H1 (cell line): Measurements from ENCODE around the gene CXCL10. TPM values are rescaled to one million over a fixed set of nuclear protein-coding genes. Genes with fewer than 3 reads are reported as not detected.

Source experiments
- BRCA1 ChIP-seq: IDR thresholded peaks from 2 replicates; pipeline ENCODE4 v1.6.1; 2012; ENCODE audit warnings: low read depth, low read length, improper control_type of control experiment
- CHD1 ChIP-seq: IDR thresholded peaks from 2 replicates; pipeline ENCODE4 v1.6.1; 2012; ENCODE audit warnings: low read depth, low read length, improper control_type of control experiment
- CHD7 ChIP-seq: fragments of 300-600 bp; sonication (generic); IDR thresholded peaks from 2 replicates; pipeline ENCODE4 v1.7.1; 2012; ENCODE audit warnings: low read length, moderate library complexity, mild to moderate bottlenecking, inconsistent platforms; ENCODE audit not compliant: insufficient replicate concordance
- E2F6 ChIP-seq: IDR thresholded peaks from 2 replicates; pipeline ENCODE4 v1.6.1; 2012; ENCODE audit warnings: inconsistent platforms
- EP300 ChIP-seq, 2 experiments: IDR thresholded peaks; 1 replicate in 1 of 2; 2 replicates in 1 of 2; pipeline ENCODE4 v1.6.1; 2011 to 2012; ENCODE audit warnings: low read depth in 2 of 2, low read length in 2 of 2, mild to moderate bottlenecking in 2 of 2, borderline replicate concordance in 1 of 2, inconsistent platforms in 1 of 2, moderate library complexity in 1 of 2
- KDM4A ChIP-seq: IDR thresholded peaks from one replicate; pipeline ENCODE4 v1.7.1; 2012; ENCODE audit warnings: low read depth, mild to moderate bottlenecking, moderate library complexity, low read length, inconsistent platforms; ENCODE audit not compliant: severe bottlenecking
- SIN3A ChIP-seq, 2 experiments: IDR thresholded peaks in 1 of 2; conservative IDR thresholded peaks in 1 of 2; 2 replicates each; pipeline ENCODE4 v1.6.1; 2011 to 2012; ENCODE audit warnings: low read length in 2 of 2, improper control_type of control experiment in 1 of 2, low read depth in 1 of 2, mild to moderate bottlenecking in 1 of 2
- SRF ChIP-seq: IDR thresholded peaks from 2 replicates; pipeline ENCODE4 v1.6.1; 2011; ENCODE audit warnings: mild to moderate bottlenecking, low read depth, low read length, moderate library complexity
- USF2 ChIP-seq: IDR thresholded peaks from 2 replicates; pipeline ENCODE4 v1.6.1; 2011; ENCODE audit warnings: low read length, improper control_type of control experiment
- polyA plus RNA-seq, 7 experiments: library from polyadenylated mRNA; depleted of rRNA in 3 of 7; stranded (reverse) in 5 of 7; unstranded in 2 of 7; fragments of >200 nt in 5 of 7; fragments of 200-250 nt in 2 of 7; gene quantifications; 1 replicate in 5 of 7; 2 replicates in 1 of 7; 4 replicates in 1 of 7; pipeline versions ENCODE4 v1.2.1 to v1.2.3, GENCODE V29; 2011 to 2013; ENCODE audit warnings: missing spikeins in 2 of 7, mixed read lengths in 2 of 7
- total RNA-seq: library from RNA; stranded (reverse); fragmentation: NEBNext Ultra II Directional; extraction: Animal tissue kit (Norgen Biotek cat#: 25700); gene quantifications from 2 replicates; pipeline ENCODE4 v1.2.1, GENCODE V29; 2021

CXCL10 gene
- total and polyA plus RNA-seq, 2 of the 8 experiments (the other 6 are each of a cell fraction or from before 2014, with no cell fraction given) = not detected

- TF ChIP-seq CHD7 (no peak), USF2 (no peak), E2F6 (no peak), CHD1 (no peak), EP300 (IDR thresholded peaks at IDR 0.05; ENCODE audit: borderline replicate concordance in 1 of 2, low read depth in 2 of 2, low read length in 2 of 2) (no peak), BRCA1 (no peak), SIN3A (conservative IDR thresholded peaks at IDR 0.05 in 1 of 2, IDR thresholded peaks at IDR 0.05 in 1 of 2; ENCODE audit: low read depth in 1 of 2, low read length in 2 of 2) (no peak), KDM4A (no peak), SRF (no peak)
Measured at GRCh38 chr4:76000279-76000678, 23.0 kb downstream of the CXCL10 start (continued).
